HTERT RPE-1 (cell line): ENCODE measurements around the gene C3AR1.
"Not testable (repeated sequence)": the region's sequence is repeated elsewhere in the genome, so short reads cannot be mapped to it uniquely, and the experiment has no call there.

Experiments used
- in situ Hi-C: fragments of 300-500 bp; cut with MboI; formaldehyde crosslinking; loops from 4 replicates; pipeline ENCODE4 v1.14.3; 2020; ENCODE audit warnings: low sequenced_read_pairs

The C3AR1 gene

DNA sequence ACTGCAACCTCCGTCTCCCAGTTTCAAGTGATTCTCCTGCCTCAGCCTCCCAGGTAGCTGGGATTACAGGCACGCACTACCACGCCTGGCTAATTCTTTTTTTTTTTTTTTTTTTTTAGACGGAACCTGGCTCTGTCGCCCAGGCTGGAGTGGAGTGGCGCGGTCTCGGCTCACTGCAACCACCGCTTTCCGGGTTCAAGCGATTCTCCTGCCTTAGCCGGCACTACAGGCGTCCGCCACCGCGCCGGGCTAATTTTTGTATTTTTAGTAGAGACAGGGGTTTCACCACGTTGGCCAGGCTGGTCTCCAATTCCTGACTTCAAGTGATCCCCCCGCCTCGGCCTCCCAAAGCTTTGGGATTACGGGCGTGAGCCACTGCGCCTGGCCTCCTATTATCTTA is 35.1 kb downstream of the C3AR1 start:
- in situ Hi-C loops: not testable (repeated sequence)

DNA sequence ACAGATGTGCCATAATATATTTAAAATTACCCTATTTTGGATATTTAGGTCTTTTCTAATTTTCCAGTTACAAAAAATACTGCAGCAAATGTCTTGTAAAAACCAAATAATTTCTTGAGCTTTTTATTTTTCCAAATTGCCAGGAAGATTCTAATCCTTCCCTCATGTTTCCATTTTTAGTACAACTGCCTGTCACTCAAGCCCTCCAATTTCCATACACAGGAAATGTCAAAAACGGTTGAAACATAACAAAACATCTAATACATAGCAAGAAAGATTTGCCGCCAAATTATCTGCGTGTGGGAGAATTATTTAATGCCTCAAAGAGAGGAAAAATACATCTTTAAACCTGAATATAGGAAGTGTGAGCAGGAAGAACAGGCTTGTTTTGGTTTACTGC is 36.0 kb downstream of the C3AR1 start:
- in situ Hi-C loops: no loop called here

DNA sequence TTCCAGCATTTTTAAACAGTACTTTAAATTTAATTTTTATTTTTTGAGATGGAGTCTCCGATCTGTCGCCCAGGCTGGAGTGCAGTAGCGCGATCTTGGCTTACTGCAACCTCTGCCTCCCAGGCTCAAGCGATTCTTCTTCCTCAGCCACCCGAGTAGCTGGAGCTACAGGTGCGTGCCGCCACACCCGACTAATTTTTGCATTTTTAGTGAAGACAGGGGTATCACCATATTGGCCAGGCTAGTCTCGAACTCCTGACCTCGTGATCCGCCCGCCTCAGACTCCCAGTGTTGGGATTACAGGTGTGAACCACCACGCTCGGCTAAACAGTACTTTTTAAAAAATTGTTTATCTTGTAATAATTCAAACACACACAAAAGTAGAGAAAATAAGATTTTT is 37.9 kb downstream of the C3AR1 start:
- in situ Hi-C loops: no loop called here

DNA sequence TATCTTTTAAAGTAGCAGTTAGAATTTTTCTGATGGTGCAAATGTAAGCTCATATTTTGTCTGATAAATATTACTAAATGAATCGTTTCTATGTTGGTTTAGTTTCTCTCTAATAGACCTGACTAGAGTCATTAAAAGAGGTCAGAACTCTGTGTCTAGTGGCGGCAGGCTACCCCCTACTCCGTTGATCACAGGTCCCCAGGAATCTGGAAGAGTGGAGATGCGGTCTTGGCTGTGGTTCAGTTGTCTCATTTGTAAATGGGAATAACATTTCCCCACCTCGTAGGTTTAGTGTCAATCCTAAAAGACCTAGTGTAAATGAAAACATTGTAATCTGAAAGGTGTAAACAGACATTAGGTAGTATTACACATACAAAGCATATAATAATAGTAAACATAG is 38.3 kb downstream of the C3AR1 start:
- in situ Hi-C loops: no loop called here

DNA sequence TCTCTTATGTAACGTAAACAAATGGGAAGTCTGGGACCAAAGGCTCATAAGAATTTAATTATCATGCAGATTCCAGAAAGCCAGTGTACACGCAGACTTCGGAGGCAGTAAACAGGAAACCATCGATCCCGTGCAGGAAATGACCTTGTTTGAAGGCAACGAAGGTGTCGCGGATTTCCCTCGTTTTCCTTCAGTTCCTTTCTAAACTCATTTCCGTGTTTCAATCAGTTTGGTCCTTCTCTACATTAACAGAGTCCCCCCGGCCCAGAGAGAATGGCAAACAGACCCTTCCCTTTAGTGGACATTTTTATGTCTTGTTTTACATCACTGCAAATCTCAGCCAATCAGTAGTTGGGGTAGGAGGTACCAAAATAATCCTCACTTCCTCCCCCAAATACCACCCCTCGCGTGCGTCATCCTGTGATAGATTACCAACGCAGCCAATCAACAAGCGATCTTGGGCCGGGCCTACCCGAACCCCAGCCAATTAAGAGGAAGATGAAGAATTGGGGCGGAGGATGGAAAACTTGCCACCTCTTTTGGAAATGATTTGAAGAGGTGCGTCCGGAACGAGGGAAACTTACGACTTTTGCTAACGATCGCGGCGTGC is 39.8 kb downstream of the C3AR1 start:
- in situ Hi-C loops: no loop called here

DNA sequence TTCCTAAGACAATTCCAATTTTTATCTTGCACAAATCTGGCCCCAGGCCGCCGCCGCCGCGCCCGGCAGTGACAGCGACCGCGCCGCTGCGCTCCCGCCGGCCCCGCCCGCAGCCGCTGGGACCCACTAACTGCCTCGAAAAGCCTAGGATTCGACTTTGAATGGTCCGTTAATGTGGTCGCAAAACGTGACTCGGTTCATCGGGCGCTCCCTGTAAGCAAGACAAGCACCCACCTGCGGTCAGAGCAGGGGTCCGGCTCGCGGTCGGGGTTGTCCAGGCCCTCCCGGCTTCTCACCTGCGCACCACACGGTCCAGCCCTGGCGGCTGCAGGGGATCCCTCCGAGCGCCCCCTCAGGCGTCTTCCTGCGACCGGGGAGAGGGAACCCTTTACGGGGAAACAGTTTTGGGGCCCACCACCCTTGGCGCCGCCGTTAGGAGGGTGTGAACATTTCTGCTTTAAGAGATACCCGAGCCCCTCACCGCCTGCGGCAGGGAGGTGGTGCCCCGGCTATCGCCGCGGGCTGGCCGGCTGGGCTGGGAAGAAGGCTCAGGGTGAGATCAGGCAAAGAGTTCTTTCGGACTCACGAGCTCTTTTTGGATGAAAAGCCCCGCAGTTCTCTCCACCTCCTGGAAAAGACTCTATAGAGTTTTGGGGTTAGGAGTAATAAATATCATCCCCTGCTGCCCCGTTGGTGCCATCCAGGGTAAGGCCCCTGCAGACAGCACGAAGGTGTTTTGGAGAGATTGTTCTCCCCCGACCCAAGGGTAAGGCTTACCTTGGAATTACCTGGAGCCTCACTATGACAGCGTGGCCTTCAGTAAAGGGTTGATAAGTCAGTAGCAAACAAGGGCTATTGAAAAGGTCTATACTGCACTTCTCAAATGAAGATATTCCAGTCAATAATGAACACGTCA is 47.2 kb downstream of the C3AR1 start:
- in situ Hi-C loops: no loop called here

DNA sequence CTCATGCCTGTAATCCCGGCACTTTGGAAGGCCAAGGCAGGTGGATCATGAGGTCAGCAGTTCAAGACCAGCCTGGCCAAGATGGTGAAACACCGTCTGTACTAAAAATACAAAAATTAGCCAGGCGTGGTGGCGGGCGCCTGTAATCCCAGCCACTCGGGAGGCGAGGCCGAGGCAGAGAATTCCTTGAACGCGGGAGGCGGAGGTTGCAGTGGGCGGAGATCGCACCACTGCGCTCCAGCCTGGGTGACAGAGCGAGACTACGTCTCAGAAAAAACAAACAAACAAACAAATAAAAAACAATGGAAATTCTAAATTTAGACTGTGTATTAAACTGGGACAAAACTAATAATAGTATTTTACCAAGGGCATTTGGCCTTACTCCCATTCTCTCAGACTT is 47.9 kb downstream of the C3AR1 start:
- in situ Hi-C loops: not testable (repeated sequence)

DNA sequence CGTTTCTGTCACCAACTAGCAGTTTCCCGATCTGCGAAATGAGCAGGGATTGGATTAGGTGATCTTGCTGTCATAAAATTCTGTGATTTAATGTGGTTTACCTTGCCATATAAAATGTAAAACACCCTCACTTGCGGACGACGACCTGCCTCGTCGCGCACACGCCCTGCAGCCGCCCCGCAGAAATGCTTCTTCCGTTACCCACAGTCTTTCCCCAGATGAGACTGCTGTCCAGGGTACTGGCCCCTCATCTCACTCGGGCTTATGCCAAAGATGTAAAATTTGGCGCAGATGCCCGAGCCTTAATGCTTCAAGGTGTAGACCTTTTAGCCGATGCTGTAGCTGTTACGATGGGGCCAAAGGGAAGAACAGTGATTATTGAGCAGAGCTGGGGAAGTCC is 51.3 kb downstream of the C3AR1 start:
- in situ Hi-C loops: no loop called here

DNA sequence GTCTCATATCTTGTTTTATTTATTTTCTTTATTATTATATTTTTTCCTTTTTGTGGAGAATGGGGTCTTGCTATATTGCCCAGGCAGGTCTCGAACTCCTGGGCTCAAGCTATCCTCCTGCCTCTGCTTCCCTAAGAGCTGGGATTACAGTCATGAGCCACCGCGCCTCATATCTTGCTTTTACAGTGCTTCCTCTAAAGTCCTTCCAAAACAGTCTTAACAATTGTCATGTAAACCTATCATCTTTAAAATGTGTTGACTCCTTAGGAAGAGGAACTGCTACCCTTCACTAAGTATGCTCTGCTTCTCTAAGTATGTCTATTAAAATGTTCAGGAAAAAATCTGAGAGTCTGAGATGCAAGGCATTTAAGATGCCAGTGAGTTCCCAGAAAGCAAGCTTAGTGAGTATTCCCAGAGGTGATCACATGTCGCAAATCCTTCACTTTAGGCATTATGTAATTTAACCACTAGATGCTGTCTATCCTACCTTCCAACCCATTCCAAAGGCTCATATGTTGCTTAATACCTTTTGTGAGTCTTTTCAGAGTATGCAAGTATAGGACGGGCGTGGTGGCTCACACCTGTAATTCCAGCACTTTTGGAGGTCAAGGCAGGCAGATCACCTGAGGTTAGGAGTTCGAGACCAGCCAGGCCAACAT is 53.4 kb downstream of the C3AR1 start:
- in situ Hi-C loops: no loop called here

DNA sequence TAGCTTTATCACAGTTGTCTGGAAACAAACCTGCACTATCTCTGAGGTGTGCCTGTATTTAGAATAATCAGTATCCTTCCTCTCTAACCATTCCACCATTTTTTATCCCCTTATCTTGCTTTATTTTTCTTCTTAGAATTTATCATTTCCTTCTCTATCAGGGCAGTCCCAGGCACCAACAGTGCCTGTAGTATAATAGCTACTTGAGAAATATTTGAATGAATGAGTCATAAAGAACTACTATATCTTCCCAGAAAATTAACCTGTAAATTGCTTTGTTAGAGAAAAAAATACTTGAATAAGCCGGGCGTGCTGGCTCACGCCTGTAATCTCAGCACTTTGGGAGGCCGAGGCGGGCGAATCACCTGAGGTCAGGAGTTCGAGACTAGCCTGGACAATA is 54.8 kb downstream of the C3AR1 start:
- in situ Hi-C loops: no loop called here
